Stimulated activated naive CD8-positive, alpha-beta T cell treated with anti-CD3 and anti-CD28 coated beads, Interleukin-15, amount 100 ng/mL, for 72 hours (primary cell): ENCODE measurements around the gene RTL5.

Experiments
- ATAC-seq: fragments of 150-1000 bp; cut with Tn5 transposase; 2 replicates; pipeline ENCODE4 v1.10.0; 2021; ENCODE audit warnings: mild to moderate bottlenecking, moderate library complexity
- DNase-seq, 2 donors: peaks; one replicate each; pipeline ENCODE4 v3.0.0; 2021 to 2022
- H3K27ac Mint-ChIP-seq, 2 donors: one replicate each; pipeline ENCODE4 v1.8.0; 2022; ENCODE audit warnings: mild to moderate bottlenecking in 2 of 2, mixed read lengths in 2 of 2, moderate library complexity in 2 of 2
- H3K27me3 Mint-ChIP-seq: one replicate; pipeline ENCODE4 v1.8.0; 2022; ENCODE audit warnings: mixed read lengths
- H3K4me1 Mint-ChIP-seq: one replicate; pipeline ENCODE4 v1.8.0; 2022; ENCODE audit warnings: mild to moderate bottlenecking, mixed read lengths
- H3K4me3 Mint-ChIP-seq, 2 donors: one replicate each; pipeline ENCODE4 v1.8.0; 2022; ENCODE audit warnings: mild to moderate bottlenecking in 2 of 2, mixed read lengths in 2 of 2, moderate library complexity in 1 of 2
- H3K9me3 Mint-ChIP-seq, 2 donors: one replicate each; pipeline ENCODE4 v1.8.0; 2022; ENCODE audit warnings: mixed read lengths in 2 of 2

The RTL5 gene

DNA sequence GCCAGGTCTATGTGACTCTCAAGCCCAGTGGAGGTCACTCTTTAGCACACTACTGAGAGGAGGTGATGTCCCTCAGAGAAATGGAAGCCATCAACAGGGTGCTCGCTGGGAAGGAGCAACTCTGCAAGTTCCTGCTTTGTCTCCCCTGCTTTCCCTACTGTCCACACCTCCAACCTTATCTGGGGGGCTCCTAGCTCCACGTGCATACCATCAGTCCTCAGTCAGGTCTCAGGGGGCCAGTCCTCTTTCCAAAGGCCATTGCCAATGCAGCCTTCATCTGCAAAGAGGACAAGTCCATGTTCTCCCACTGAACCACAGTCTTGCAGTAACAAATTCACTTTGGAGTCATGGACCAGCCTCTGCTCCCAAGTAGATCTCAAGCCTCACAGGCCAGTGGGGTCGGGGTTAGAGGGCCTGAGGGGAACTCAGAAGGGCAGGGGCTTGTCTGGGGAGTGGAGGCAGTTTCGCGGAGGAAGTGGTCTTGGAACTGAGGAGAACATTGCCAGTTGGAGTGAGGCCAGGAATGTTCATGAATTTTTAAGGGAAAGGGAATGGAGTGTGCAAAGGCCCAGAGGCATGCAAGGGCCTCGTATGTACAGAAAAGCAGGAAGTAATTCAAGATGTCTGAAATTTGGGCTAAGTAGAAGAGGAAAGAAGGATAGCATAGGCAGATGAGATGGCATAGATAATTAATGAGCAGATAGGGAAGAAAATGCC lies 8.9 kb downstream of the RTL5 start:
- Mint-ChIP-seq H3K4me3 (no peak overlapping the region), H3K9me3 (no peaks in the 10 kb centered on the region), H3K4me1 (peaks cover 13% of the 10 kb centered on the region), H3K27ac (no peak overlapping the region), H3K27me3 (peaks cover 34% of the 10 kb centered on the region)
- DNase-seq (no peak), ATAC-seq (no peak)

DNA sequence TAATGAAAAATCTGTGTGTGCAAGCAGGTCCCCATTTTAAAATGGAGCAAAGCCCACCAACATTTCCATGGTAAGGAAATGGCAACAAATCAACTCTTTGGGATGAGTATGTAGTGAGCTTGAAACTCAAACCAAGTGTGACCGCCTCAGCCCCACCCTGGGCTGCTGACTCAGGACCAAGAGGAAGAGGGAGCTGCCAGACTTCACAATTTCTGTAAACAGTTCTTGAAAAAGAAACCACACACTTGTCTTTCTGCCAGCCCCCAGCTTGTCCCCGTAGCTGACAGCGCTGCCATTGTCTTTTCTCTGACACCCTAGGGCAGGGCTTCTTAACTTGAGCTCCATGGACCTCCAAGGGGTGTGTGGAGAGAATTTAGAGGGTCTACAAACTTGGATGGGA lies 10.3 kb downstream of the RTL5 start:
- Mint-ChIP-seq H3K27ac (no peak overlapping the region), H3K4me1 (peaks cover 8% of the 10 kb centered on the region), H3K4me3 (no peak overlapping the region), H3K9me3 (no peaks in the 10 kb centered on the region), H3K27me3 (peaks cover 34% of the 10 kb centered on the region)
- ATAC-seq (peak; percentile 90), DNase-seq (peak in 1 of 2 donors; percentile 33)

DNA sequence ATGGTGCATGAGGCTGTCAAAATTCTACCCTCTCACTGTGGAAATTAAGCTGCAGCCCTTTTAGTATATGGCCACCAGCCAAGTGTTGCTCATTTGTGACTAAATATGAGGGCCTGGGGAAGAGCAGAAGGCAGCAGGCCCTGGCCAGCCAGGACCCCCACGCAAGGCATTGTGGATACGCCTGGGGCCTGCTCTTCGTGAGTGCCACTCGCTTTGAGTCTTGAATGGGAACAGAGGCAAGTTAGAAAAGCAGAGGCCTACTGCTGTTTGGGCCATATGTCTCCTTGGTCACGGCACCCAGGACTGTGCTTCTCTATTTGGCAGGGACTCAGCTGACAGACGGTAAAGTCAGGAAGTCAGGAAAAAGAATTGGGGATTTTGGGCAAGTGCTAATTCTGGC lies 10.9 kb downstream of the RTL5 start:
- ATAC-seq: no peak
- Mint-ChIP-seq H3K9me3 (no peaks in the 10 kb centered on the region), H3K4me3 (no peak overlapping the region), H3K4me1 (peaks cover 8% of the 10 kb centered on the region), H3K27ac (no peak overlapping the region), H3K27me3 (peaks cover 34% of the 10 kb centered on the region)
- DNase-seq: no peak

DNA sequence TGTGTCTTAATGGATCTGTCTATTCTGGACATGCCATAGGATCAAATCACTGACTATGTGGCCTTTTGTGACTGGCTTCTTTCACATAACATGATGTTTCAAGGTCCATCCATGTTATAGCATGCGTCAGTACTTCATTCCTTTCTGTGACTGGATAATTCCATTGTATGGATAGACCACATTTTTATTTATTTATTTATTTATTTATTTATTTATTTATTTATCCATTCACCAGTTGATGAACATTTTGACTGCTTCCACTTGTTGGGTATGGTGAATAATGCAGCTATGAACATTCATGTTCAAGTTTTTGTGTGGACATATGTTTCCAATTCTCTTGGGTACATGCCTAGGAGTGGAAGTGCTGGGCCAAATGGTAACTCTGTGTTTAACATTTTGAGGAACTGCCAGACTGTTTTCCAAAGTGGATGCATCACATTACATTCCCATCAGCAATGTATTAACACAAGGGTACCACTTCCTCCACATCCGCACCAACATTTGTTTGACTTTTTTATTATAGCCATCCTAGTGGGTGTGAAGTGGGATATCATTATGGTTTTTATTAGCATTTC lies 14.0 kb downstream of the RTL5 start:
- H3K4me1 Mint-ChIP-seq: peaks cover 8% of the 10 kb centered on the region
- H3K27ac Mint-ChIP-seq: no peak overlapping the region
- ATAC-seq: no peak
- DNase-seq: no peak
- H3K4me3 Mint-ChIP-seq: no peak overlapping the region
- peaks cover 27% of the 10 kb centered on the region for H3K27me3 Mint-ChIP-seq
- H3K9me3 Mint-ChIP-seq: no peaks in the 10 kb centered on the region

DNA sequence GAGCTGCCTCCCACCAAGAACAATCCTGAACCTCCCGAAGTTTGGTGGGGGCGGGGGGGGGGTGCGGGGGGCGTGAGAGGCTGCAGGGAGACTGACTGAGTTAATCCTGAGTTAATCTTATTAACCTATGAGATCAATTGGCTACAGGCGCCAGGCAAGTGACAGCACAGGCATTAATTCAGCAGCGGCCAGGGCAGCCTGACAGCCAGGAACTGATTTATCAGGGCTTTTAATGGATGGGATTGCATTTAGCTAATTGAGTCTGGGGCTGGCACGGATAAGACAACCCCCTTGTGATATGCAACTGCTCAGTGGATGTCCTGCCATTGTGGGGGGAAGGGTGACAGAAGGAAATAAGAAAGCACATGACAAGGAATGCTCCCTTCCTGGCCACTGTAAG lies 16.3 kb downstream of the RTL5 start:
- DNase-seq (no peak), ATAC-seq (no peak)
- Mint-ChIP-seq H3K4me1 (no peaks in the 10 kb centered on the region), H3K9me3 (no peaks in the 10 kb centered on the region), H3K27me3 (peaks cover 38% of the 10 kb centered on the region), H3K4me3 (no peak overlapping the region), H3K27ac (no peak overlapping the region)

DNA sequence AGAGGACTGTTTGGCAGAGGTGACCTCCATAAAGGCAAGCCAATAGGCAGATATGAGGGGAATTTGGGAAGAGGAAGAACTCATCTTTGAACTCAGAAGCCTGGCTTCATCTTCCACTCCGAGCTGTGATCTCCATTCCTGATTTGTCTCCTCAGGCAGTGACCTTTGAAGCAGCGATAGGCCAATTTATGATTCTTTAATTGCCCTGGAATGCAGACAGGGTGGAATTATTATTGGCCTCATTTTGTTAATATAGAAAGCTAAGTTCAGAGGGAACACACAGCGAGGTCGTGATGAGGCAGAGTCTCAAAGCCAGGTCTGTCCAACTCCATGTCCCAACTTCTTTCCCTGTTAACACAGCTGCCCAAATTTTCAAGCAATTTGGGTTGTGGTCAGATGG lies 16.9 kb downstream of the RTL5 start:
- H3K27me3 Mint-ChIP-seq: peaks cover 33% of the 10 kb centered on the region
- H3K4me3 Mint-ChIP-seq: no peak overlapping the region
- no peaks in the 10 kb centered on the region for H3K9me3 Mint-ChIP-seq
- DNase-seq (no peak), ATAC-seq (no peak)
- H3K27ac Mint-ChIP-seq: no peak overlapping the region
- H3K4me1 Mint-ChIP-seq: no peaks in the 10 kb centered on the region

DNA sequence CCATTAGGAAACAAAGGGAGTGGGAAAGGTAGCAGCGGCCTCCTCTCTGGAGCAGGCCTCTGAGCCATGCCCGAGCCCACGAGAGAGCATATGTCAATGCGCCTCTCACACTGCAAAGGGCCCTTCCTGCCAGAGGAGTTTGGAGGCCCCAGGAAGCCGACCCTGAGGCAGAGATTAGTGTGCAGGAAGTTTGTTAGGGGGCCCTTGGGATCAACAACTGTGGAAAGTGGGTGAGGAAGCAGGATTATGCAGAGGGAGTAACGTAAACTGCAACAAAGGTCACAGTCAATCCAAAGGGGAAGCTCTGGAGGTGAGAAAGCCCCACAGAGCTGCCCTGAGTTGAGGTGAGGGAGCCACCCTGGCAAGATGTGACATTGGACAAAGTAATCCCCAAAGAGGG lies 17.4 kb downstream of the RTL5 start:
- Mint-ChIP-seq H3K27me3 (peaks cover 30% of the 10 kb centered on the region), H3K27ac (no peak overlapping the region), H3K4me3 (no peak overlapping the region), H3K9me3 (no peaks in the 10 kb centered on the region), H3K4me1 (no peaks in the 10 kb centered on the region)
- no peak for DNase-seq
- ATAC-seq: no peak

DNA sequence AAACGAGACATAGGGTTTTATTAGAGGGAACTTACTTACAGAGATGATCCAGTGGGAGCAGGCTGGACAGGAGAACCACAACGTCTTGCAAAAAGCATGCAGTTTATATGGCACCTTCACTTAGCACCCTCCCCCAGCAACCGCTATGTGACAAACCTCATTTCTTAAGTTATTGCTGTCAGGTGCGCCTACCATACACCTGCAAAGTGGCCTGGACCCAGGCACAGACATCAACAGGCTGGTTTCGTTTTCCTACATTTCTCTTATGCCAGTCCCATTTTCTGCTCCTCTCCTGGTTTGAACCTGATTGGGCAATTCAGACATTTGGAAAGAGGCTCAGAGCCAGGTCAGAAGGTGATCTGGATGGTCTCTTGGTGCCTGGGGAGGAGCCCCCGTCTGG lies 18.3 kb downstream of the RTL5 start:
- Mint-ChIP-seq H3K9me3 (no peaks in the 10 kb centered on the region), H3K4me1 (no peaks in the 10 kb centered on the region), H3K4me3 (no peak overlapping the region), H3K27me3 (peaks cover 38% of the 10 kb centered on the region), H3K27ac (no peak overlapping the region)
- no peak for DNase-seq
- no peak for ATAC-seq

DNA sequence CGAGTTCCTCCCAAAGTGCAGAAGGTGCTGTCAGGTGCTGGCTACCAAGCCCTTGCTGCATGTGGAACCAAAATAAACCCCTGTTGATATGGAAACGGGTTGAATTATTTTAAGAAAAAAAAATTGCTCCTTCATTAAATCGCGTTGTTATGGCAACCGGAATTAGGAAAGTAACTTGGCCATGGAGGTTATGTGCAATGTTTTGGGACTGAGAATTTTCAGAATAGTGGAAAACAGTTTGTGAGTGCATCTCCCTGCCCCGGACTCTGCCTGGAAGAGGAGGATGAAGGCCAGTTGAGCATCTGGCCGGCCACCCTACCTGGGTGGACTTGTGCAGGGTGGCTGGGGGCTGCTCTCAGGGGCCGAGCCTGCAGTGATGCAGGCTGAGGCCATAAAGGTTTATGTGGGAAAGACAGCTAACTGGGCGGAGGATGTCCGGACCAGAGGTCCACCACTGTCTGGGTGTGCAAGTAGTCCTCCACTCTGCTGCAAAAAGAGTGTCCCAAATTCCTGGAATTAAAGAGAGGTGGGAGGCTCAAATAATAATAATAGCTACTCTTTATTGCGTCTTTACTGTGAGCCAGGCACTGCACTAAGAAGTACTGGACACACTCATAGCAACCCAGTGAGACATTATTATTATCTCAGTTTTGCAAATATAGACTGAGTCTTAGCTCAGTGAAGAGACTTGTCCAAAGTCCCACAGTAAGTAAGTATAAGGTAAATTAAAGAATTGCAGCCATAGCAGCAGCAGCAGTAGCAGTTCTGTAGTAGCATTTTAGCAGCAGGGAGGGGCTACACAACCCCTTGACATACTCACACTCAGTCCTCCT lies 20.6 kb downstream of the RTL5 start:
- H3K4me1 Mint-ChIP-seq: no peaks in the 10 kb centered on the region
- H3K4me3 Mint-ChIP-seq: no peak overlapping the region
- peaks cover 53% of the 10 kb centered on the region for H3K27me3 Mint-ChIP-seq
- no peaks in the 10 kb centered on the region for H3K9me3 Mint-ChIP-seq
- H3K27ac Mint-ChIP-seq: no peak overlapping the region
- DNase-seq (no peak), ATAC-seq (no peak)

DNA sequence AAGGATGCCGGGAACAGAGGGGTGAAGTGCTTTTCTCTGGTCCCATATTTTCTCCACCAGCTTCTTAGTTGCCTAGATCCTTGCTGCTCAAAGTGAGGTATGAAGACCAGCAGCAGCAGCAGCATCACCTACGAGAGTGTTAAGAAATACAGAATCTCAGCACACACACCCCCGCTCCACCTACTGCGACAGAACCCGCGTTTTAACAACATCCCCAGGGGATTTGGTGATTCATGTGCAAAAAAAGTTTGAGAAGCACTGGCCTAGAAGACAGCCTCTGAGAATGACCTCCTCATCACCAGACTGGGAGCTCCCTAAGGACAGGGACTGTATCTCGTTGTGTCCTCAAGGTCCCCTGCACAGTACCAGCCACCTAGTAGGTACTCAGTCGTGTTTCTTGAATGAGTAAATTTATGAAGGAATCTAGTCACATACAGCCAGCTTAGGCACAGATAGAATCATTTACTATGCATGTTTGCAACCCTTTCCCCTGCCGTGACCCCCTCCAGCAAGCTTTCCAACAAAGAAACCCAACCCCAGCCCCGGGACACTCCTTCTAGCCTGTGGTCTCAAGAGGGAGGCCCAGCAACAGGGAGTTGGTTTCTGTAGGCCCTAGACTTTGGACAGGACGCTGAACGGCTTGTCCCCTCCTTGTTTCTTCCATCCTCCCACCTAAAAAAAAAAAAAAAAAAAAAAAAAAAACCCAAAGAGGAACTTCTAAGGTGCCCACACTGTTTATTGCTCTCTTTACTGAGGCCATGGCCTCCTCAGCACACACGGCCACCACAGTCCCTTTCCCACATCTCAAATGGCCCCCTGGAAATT lies 21.5 kb downstream of the RTL5 start:
- Mint-ChIP-seq H3K27me3 (peaks cover 53% of the 10 kb centered on the region), H3K9me3 (no peaks in the 10 kb centered on the region), H3K27ac (no peak overlapping the region), H3K4me1 (peaks cover 6% of the 10 kb centered on the region), H3K4me3 (no peak overlapping the region)
- DNase-seq (no peak), ATAC-seq (no peak)

DNA sequence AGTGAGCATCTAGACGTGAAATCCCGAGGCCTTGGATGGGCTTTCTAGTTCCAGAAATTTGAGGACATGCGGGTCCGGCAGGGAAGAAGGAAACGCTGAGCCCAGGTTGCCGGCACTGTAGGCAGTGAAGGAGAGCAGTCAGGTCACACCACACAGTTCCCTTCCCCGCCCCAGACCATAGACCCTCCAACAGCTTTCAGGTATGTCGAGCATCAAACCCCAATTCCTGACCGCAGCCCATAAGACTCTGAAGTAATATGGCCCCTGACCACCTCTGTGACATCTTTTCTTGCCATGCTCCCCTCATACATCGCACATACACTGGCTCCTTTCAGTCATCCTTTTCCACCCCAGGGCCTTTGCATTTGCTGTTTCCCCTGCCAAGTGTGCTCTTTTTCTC lies 23.0 kb downstream of the RTL5 start:
- H3K4me3 Mint-ChIP-seq: no peak overlapping the region
- H3K27ac Mint-ChIP-seq: no peak overlapping the region
- H3K27me3 Mint-ChIP-seq: peaks cover 55% of the 10 kb centered on the region
- H3K4me1 Mint-ChIP-seq: peaks cover 17% of the 10 kb centered on the region
- no peak for DNase-seq
- no peaks in the 10 kb centered on the region for H3K9me3 Mint-ChIP-seq
- no peak for ATAC-seq

DNA sequence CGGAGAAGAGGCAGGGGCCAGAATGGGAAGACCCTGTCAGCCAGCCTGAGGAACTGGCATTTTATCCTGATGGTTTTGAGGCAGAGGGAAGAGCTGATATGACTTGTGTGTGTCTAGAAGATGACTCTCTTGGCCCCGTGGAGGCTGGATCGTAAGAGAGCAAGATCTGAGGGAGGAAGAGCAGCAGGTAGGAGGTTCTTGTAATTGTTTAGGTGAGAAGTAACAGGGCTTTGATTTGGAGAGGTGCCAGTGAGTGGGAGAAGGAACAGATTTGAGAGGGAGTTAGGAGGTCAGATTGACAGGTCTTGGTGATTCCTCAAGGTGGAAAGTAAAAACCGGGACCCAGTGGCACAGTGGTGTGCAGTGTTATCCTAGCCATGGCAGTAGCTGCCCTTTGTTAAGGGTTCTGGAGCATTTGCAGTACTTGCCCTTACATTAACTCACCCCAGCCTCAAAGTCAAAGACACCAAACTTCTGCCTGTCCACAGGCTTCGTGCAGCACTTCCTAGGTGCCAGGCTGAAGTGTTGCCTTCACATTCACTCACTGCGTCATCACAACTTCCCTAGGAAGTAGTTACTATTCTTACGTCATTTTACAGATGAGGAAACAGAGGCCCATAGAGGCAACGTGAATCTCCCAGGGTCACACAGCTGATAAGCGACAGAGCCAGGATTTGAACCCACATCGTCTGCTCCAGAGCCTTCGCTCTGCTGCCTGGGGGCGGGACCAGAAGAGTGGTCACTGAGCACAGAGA lies 23.7 kb downstream of the RTL5 start:
- DNase-seq (no peak), ATAC-seq (no peak)
- peaks cover 17% of the 10 kb centered on the region for H3K4me1 Mint-ChIP-seq
- H3K27ac Mint-ChIP-seq: peak overlapping the region in 1 of 2 donors; percentile 38
- no peak overlapping the region for H3K4me3 Mint-ChIP-seq
- H3K9me3 Mint-ChIP-seq: no peaks in the 10 kb centered on the region
- H3K27me3 Mint-ChIP-seq: peaks cover 59% of the 10 kb centered on the region

DNA sequence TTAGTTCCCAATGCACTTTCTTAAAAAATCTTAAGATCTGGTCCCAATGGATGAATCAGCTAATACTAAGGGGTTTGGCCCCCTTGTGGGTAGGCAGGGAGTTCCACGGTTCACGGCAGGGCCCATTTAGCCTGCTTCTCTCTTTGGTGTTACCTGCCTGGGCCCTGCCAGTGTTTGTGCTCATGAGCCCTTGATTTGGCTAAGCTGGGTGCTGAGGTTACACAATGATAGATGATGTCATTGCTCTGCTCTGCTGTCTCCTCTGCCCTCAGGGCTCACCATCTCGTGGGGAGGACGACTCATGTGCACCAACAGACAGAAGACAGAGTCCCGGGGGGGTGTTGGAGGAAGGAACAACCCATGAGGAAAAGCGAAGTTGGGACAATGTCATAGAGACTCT lies 24.4 kb downstream of the RTL5 start:
- Mint-ChIP-seq H3K4me3 (no peak overlapping the region), H3K27ac (no peak overlapping the region), H3K9me3 (no peaks in the 10 kb centered on the region), H3K27me3 (peaks cover 65% of the 10 kb centered on the region), H3K4me1 (peaks cover 17% of the 10 kb centered on the region)
- ATAC-seq (peak; percentile 35), DNase-seq (no peak)

DNA sequence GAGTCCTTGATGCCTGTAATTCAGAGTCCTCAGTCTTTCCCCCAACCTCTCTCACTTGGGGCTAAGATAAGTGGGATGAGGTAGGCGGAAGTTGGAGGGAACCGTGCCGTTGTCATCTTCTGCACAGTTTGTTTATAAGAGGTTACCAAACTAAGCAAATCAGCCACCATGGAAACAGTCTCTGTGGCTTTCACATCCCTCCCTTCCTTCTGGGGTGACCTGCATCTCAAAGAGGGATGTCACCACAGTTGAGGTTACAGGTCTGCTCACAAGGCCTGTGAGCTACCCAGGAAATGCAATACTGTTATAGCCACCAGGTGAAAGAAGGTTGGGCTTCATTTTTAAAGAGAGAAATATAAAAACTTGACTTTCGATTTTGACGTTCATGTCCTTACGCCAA lies 26.3 kb downstream of the RTL5 start:
- H3K4me1 Mint-ChIP-seq: peaks cover 35% of the 10 kb centered on the region
- peak; percentile 83 for ATAC-seq
- no peaks in the 10 kb centered on the region for H3K9me3 Mint-ChIP-seq
- DNase-seq: peak; percentile 21 to 66
- peak overlapping the region in 1 of 2 donors; percentile 39 for H3K4me3 Mint-ChIP-seq
- peaks cover 64% of the 10 kb centered on the region for H3K27me3 Mint-ChIP-seq
- peak overlapping the region in 1 of 2 donors; percentile 27 for H3K27ac Mint-ChIP-seq

DNA sequence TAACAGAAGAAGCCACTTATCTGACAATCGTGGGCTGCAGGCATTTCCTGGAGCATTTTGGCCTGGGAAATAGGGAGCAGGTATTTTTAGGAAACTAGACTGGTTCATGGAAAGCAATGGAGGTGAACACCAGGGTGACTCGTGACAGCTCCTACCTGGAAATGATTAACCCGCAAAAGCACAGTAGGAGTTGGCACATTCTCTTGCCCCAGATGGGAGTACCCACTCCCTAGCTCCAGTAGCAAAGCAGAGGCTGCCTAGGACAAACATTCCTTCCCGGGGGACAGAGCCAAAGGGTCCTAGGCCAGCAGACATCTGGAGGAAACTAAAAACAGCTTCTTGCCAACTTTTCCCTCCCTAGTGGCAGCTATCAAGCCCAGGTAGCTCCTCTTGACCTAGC lies 29.0 kb downstream of the RTL5 start:
- H3K4me3 Mint-ChIP-seq: no peak overlapping the region
- peaks cover 56% of the 10 kb centered on the region for H3K27me3 Mint-ChIP-seq
- H3K9me3 Mint-ChIP-seq: no peaks in the 10 kb centered on the region
- no peak overlapping the region for H3K27ac Mint-ChIP-seq
- DNase-seq: no peak
- ATAC-seq: no peak
- H3K4me1 Mint-ChIP-seq: peaks cover 41% of the 10 kb centered on the region
